SU-DHL-6 (cell line): ENCODE results near the gene NOTCH2.

Experiments used
- H2AFZ ChIP-seq: fragments of 200-600 bp; sonication (generic); 2 replicates; pipeline ENCODE4 v1.6.1; 2014; ENCODE audit warnings: low read depth, mild to moderate bottlenecking, moderate library complexity, mixed read lengths, antibody characterized with exemption, low read length; ENCODE audit not compliant: severe bottlenecking
- H3F3A ChIP-seq: fragments of 200-600 bp; shearing (Covaris generic); 2 replicates; pipeline ENCODE4 v1.6.0; 2016; ENCODE audit warnings: antibody characterized with exemption, mild to moderate bottlenecking; ENCODE audit not compliant: insufficient read depth
- H3K27ac ChIP-seq: fragments of 200-600 bp; sonication (generic); 2 replicates; pipeline ENCODE4 v1.5.1; 2016; ENCODE audit warnings: low read depth, mild to moderate bottlenecking, low read length, moderate library complexity, mixed read lengths
- H3K27me3 ChIP-seq: fragments of 200-600 bp; sonication (generic), shearing (Covaris generic); 2 replicates; pipeline ENCODE4 v1.6.0; 2014; ENCODE audit warnings: mild to moderate bottlenecking, low read length
- H3K36me3 ChIP-seq: fragments of 200-600 bp; sonication (generic); 2 replicates; pipeline ENCODE4 v1.6.1; 2014; ENCODE audit warnings: mild to moderate bottlenecking, low read length, mixed read lengths
- H3K4me2 ChIP-seq: fragments of 300-600, 200-600 bp; shearing (Covaris generic), sonication (generic); 2 replicates; pipeline ENCODE4 v1.6.0; 2014; ENCODE audit warnings: low read length, low read depth, mild to moderate bottlenecking; ENCODE audit not compliant: poor library complexity, severe bottlenecking
- H3K4me3 ChIP-seq: fragments of 200-600 bp; sonication (generic); 2 replicates; pipeline ENCODE4 v1.5.1; 2014; ENCODE audit warnings: antibody characterized with exemption, low read length, mild to moderate bottlenecking, mixed read lengths; ENCODE audit not compliant: insufficient read depth, poor library complexity, severe bottlenecking
- H3K79me2 ChIP-seq: fragments of 200-600 bp; sonication (generic); 2 replicates; pipeline ENCODE4 v1.6.1; 2014; ENCODE audit warnings: mild to moderate bottlenecking, low read length, moderate library complexity; ENCODE audit not compliant: insufficient read depth
- H3K9ac ChIP-seq: fragments of 200-600 bp; sonication (generic); 2 replicates; pipeline ENCODE4 v1.7.0; 2014; ENCODE audit warnings: mild to moderate bottlenecking, low read length
- H3K9me2 ChIP-seq: fragments of 200-600 bp; sonication (generic); replicated peaks from 2 replicates; pipeline ENCODE4 v1.6.1; 2014; ENCODE audit warnings: low read length; ENCODE audit not compliant: insufficient read depth
- H3K9me3 ChIP-seq: fragments of 200-600 bp; sonication (generic); 2 replicates; pipeline ENCODE4 v1.6.1; 2014; ENCODE audit warnings: low read length, mixed read lengths; ENCODE audit not compliant: insufficient read depth
- H4K20me1 ChIP-seq: fragments of 200-600 bp; sonication (generic); 2 replicates; pipeline ENCODE4 v1.6.1; 2014; ENCODE audit warnings: low read depth, mild to moderate bottlenecking, antibody characterized with exemption, low read length, moderate library complexity, mixed read lengths
- EZH2phosphoT487 ChIP-seq: fragments of 200-600 bp; sonication (generic), shearing (Covaris generic); conservative IDR thresholded peaks from 2 replicates; pipeline ENCODE4 v1.6.1; 2018; ENCODE audit warnings: mild to moderate bottlenecking, antibody characterized with exemption, low read length, moderate library complexity, mixed read lengths
- TF ChIP-seq, protein P1 (sequence below): fragments of 200-600 bp; sonication (generic); IDR thresholded peaks from one replicate; pipeline ENCODE4 v1.5.1; 2017; ENCODE audit warnings: antibody characterized with exemption, mild to moderate bottlenecking, low read length, moderate library complexity; ENCODE audit not compliant: insufficient read depth, poor library complexity, severe bottlenecking

Gene NOTCH2

DNA sequence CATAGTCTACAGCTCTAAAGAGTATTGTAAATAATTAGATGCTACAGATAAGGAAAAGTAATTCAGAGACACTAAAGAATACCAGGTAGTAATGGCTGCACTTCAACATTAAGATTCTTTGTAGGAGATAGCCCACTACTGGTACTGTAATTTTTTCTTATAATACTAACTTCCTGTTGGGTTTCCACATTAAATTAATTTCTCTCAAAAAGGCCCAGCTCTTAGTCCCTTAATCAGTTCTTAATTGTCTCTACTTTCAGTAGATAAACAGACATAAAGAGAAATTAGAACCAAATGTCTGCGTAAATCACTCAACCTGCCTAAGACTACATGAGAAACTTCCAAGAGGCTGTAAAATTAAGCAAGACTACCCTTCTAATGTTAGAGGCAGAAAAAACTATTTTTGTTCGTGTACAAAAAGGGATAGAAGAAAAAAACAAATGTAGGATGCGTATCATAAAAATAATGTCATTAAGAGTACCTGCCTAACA lies 83.4 kb downstream of the NOTCH2 start:
- TF ChIP-seq, protein P1, sequence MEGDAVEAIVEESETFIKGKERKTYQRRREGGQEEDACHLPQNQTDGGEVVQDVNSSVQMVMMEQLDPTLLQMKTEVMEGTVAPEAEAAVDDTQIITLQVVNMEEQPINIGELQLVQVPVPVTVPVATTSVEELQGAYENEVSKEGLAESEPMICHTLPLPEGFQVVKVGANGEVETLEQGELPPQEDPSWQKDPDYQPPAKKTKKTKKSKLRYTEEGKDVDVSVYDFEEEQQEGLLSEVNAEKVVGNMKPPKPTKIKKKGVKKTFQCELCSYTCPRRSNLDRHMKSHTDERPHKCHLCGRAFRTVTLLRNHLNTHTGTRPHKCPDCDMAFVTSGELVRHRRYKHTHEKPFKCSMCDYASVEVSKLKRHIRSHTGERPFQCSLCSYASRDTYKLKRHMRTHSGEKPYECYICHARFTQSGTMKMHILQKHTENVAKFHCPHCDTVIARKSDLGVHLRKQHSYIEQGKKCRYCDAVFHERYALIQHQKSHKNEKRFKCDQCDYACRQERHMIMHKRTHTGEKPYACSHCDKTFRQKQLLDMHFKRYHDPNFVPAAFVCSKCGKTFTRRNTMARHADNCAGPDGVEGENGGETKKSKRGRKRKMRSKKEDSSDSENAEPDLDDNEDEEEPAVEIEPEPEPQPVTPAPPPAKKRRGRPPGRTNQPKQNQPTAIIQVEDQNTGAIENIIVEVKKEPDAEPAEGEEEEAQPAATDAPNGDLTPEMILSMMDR = no peak
- no peak for TF ChIP-seq EZH2phosphoT487
- H3K27me3 ChIP-seq = no peaks in the 10 kb centered on the region
- no peaks in the 10 kb centered on the region for H3K9me3 ChIP-seq
- H3K36me3 ChIP-seq = no peaks in the 10 kb centered on the region
- no peaks in the 10 kb centered on the region for H3K9me2 ChIP-seq
- H3F3A ChIP-seq = no peaks in the 10 kb centered on the region
- no peak overlapping the region for H3K4me2 ChIP-seq
- no peak overlapping the region for H3K27ac ChIP-seq
- H3K9ac ChIP-seq = no peak overlapping the region
- H3K79me2 ChIP-seq = no peaks in the 10 kb centered on the region
- no peak overlapping the region for H3K4me3 ChIP-seq
- no peak overlapping the region for H2AFZ ChIP-seq
- no peaks in the 10 kb centered on the region for H4K20me1 ChIP-seq

DNA sequence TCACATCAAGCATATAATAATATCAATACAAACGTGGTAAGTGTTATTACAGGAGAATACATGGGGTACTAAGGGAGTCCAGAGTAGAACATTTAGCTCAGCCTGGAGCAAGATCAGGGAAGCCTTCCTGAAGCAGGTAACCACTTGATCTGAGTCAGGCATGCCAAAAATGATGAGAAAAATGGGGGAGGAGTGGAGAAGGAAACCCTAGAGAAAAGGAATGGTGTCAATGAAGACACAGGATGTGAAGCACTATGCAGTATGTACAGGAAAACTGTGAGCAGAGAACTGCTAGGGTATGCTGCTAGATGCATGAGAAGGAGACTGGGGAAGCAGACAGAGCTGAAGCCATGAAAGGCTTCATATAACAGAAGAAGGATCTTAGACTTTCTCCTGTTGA lies 84.7 kb downstream of the NOTCH2 start:
- Histone ChIP-seq H3F3A (no peaks in the 10 kb centered on the region), H3K9me3 (no peaks in the 10 kb centered on the region), H3K9ac (no peak overlapping the region), H3K79me2 (no peaks in the 10 kb centered on the region), H3K27me3 (no peaks in the 10 kb centered on the region), H4K20me1 (no peaks in the 10 kb centered on the region), H3K27ac (no peak overlapping the region), H2AFZ (no peak overlapping the region), H3K4me3 (no peak overlapping the region), H3K9me2 (no peaks in the 10 kb centered on the region), H3K36me3 (no peaks in the 10 kb centered on the region), H3K4me2 (no peak overlapping the region)
- no peak for TF ChIP-seq EZH2phosphoT487
- TF ChIP-seq, protein P1 = no peak

DNA sequence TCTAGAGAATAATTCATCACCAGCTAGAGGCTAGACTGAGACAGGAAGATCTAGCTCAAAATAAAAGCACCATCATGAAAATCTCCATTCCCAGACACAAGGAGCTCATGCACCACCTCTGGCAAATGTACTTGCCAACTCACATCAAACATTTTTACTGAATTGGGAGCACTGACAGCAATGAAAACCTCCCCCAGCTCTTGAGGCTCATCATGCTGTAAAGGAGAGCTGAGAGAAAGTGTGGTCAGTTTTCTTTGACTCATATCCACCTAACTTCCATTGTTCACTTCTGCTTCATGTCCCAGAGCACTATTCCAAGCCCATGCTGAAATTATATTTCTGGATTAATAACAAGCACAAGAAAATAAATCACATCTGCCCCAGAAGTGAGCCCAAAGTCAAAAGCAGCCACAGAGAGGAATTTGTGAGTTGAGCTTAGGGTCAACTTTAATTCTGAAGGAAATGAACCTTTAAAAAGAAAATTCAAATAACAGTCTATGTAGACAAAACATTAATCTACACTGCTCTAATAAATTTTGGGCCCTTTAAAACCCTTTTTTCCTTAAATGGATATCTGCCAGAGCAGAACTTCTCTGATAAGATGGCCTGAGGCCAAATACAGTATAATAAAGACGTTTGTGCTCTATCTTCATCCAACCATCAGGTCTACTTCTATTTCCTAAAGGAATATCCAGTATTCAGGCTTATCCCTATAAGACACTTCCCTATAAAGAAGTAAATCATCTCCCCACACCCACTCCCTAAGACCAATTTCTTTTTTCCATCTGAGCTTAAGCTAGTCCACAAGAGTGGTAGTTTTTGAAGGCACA lies 87.3 kb downstream of the NOTCH2 start:
- Histone ChIP-seq H3K36me3 (no peaks in the 10 kb centered on the region), H3K4me3 (no peak overlapping the region), H3K27me3 (no peaks in the 10 kb centered on the region), H4K20me1 (no peaks in the 10 kb centered on the region), H3K9me3 (no peaks in the 10 kb centered on the region), H2AFZ (no peak overlapping the region), H3K4me2 (no peak overlapping the region), H3K79me2 (no peaks in the 10 kb centered on the region), H3F3A (no peaks in the 10 kb centered on the region), H3K9ac (no peak overlapping the region), H3K27ac (no peak overlapping the region), H3K9me2 (no peaks in the 10 kb centered on the region)
- no peak for TF ChIP-seq EZH2phosphoT487
- TF ChIP-seq, protein P1 = no peak
